NCI-H774 (cell line): ENCODE results near the gene EMC7.
"Not testable (repeated sequence)": the region's sequence is repeated elsewhere in the genome, so short reads cannot be mapped to it uniquely, and the experiment has no call there.

Source experiments
- DNase-seq: peaks from one replicate; lab custom pipeline; 2025; lab: John Stamatoyannopoulos, UW

Gene EMC7

DNA sequence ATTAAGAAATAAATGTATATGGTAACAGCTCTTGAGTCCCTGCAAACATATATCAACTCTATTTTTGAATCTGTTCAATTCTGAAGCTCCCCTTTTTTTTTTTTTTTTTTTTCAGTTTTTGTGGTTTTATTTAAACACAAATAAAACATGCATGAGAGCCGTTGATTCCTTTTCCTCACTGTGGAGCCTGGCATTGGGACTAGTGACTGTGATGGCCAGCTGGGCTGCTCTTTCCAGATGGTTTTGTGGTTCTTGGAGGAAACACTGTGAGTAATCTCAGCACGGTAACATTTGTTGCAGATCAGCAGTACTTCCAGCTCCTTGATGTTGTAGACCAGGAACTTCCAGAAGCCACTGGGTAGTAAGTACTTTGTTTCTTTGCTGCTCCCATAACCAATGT, 15.9 kb downstream of the EMC7 start:
- no peak for DNase-seq

DNA sequence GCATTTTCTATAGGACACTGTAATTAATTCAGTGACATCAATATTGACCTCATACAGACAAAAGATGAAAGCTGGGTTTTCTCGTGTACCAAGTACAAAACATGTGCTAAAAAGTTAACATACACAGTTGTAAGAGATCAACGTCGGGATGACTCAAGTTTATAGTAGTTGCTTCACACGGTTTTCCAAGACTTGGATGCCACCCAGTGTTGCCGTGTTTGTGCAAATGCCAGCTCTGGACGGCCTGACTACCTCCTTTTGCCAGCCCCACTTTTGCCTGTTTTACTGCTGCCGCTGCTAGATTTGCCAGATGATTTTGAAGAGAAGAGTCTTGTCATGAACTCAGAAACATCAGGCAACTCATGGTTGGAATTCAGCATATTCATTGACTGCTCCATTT, 17.6 kb downstream of the EMC7 start:
- DNase-seq = no peak

DNA sequence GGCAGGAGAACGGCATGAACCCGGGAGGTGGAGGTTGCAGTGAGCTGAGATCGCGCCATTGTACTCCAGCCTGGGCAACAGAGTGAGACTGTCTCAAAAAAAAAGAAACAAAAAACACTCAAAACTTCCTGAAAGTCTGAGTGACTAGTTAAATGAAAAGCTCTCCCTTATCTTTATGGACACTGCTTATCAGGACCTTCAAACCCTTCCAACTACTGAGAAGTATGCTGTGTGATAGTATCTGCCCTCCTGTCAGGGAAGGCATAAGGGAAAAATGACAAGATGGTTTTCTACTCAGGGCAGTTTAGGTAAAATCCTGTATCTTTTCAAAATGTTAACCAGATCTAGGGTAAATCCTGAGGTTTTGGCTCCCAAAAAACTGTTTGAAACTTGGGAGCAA, 21.8 kb downstream of the EMC7 start:
- no peak for DNase-seq

DNA sequence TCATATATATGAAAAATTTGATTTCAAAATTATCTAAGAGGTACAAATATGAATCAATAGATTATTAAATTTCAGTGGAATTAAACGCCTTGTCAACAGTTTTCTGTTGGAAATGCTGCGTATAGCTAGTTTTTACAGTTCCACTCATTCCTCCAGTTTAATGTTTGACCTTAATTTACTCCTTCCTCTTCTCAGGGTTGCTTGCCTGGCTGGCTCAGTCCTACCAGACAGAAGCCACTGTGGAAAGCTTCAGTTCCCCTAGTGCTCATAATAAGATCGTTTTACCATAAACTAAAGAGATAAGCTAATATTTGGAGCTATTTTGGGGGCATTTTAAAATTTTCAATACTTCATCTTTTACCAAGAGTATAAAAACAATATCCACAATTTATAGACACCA, 22.8 kb downstream of the EMC7 start:
- no peak for DNase-seq

DNA sequence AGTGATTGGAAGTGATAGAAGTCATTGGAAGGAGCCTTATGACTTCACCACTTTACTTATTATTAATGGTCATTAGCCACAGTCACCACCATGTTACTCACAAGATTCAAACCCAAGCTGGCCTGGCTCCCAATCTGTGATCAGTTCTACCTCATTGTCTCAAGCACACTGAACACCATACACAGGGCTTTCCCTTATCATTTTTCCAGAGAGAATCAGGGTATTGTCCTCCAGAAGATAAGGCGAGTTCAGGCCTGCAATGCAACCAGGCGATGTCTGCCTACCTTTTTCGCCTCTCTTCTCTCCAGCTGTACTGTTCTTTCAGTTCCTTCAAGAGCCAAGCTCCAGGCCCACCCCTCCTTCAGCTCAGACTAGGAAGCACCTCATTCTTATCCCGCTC, 24.9 kb downstream of the EMC7 start:
- no peak for DNase-seq

DNA sequence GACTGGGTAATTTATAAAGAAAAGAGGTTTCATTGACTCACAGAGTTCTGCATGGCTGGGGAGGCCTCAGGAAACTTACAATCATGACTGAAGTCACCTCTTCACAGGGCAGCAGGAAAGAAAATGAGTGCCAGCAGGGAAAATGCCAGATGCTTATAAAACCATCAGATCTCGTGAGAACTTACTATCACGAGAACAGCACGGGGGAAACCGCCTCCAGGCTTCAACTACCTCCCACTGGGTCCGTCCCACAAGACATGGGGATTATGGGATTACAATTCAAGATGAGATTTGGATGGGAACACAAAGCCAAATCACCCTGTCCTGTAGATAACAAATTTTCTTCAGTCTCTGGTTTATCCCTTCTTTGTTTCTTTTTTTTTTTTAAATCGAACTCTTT, 31.7 kb downstream of the EMC7 start:
- DNase-seq = no peak

DNA sequence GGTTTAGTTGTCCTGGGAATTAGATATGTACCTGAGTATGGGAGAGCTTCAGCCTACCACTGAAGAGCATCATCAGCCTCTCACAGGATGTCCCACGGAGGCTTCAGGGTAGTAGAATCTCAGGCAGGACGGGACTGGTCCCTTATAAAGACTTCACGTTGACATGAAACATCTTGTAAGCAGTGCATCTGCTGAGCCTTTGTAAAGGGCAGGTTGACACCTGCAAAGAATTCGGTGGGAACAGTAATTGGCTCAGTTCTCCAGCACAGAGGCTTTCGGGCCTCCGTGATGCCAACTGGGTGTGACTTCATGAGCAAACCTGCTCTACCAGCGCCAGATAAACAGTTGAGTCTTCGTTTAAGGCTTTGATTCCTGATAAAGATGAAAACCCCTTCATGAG, 35.7 kb downstream of the EMC7 start:
- DNase-seq = no peak

DNA sequence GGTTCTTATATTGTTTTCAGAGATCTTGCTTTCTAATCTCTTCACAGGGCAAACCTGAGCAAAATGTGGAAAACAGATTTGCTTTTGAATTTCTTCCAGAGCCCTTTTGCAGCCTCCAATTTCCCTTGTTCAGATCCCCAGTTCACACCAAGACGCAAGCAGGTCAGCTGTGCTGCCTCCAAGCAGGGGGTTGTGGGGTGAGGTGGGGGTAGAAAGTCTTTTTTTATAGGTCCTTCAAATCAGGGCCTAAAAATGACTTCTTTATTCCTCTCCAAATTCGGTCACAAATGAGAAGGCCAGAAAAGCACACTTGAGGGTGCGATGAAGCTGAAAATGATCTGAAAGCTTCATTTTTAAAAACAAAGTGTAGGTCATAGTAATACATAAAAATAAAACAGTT, 36.4 kb downstream of the EMC7 start:
- DNase-seq = no peak

DNA sequence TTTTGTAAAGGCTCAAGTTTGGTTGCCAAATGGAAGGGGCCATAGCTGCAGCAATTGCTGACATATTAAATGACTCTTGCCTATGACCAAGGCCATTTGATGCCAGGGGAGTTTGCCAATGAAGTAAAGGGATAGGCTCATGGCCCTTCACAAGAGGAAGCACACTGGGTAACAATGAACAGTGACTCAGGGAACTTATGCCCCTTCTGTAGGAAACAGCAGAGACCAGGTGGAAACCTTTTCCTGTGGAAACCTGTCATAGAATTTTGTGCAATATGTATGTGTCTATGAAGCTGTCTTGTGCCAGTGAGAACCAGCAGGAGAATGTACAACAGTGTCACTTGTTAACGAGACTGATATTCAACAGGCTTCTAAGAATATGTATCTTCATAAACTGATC, 37.2 kb downstream of the EMC7 start:
- DNase-seq = no peak

DNA sequence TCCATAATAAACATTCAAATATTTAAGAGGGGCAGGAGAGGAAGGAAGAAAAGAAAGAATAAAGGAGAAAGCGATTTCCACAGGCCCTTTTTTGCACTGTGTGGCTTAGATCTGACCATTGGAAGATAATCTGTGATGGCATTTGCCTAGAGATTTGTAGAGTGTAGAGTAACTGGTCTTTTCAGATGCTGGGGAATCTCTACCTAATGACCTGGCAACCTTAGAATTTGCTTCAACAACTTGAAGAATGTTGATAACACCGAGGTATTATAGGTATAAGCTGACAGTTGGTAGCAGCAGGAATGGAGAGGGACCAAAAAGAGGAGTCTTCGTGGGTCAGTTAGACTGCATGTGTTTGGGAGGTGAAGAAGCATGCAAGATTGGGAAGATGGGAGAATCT, 41.7 kb downstream of the EMC7 start:
- no peak for DNase-seq

DNA sequence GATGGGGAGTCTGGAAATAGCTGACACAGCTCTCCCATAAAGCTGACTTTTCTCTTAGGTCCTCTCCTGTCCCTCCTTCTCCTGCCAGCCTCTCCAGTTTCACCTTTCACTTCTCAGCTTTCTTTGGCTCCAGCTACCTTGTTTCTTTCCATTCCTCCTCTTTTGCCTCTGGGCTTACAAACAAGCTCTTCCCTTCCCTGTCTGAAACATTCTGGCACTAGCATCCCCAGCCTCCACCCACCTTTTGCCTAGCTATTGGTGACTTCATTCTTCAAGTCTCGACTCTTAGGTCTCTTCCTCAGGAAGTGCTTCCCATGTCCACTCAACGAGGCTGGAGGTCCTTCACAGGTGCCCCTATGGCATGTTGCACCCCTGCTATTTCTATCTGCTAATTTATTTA, 42.2 kb downstream of the EMC7 start:
- DNase-seq = no peak

DNA sequence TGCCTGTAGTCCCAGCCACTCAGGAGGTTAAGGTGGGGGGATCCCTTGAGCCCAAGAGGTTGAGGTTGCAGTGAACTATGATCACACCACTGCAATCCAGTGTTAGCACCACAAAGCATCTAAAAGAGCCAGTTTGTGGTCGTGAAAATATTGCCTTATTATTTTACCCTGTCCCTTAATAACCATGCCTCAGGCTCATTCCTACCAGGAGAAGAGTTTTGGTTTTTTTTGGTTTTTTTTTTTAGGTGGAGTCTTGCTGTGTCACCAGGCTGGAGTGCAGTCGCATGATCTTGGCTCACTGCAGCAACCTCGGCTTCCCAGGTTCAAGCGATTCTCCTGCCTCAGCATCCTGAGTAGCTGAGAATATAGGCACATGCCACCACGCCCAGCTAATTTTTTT, 44.8 kb downstream of the EMC7 start:
- no peak for DNase-seq

DNA sequence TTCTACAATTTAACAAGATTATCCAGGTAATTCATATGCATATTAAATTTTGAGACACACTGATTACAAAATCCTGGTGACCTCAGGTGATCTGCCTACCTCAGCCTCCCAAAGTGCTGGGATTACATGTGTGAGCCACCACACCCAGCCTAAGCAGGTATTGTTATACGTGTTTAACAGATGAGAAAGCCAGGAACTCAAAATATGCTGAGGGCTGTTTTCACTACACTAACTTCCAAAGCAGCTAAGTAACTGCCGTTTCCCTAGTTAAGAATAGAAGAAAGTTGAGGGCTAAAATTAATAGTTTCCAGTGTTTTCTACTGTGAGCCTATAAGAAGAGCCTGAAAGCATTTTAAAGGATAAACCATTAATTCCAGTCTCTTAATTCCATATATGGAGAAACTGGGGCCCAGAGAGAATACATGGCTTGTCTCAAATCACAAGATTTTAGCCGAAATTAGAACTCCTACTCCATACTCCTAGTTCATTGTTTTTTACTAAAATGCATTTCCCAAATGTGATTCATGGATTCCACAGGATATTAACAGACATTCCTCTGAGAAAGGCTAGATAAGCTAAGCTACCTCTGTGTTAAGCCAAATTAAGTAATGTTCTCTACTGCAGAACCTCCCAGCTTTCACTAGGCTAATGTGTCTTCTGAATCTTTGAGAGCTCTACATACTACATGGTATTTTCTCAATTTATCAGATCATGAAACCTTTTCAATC, 45.6 kb downstream of the EMC7 start:
- DNase-seq = no peak

DNA sequence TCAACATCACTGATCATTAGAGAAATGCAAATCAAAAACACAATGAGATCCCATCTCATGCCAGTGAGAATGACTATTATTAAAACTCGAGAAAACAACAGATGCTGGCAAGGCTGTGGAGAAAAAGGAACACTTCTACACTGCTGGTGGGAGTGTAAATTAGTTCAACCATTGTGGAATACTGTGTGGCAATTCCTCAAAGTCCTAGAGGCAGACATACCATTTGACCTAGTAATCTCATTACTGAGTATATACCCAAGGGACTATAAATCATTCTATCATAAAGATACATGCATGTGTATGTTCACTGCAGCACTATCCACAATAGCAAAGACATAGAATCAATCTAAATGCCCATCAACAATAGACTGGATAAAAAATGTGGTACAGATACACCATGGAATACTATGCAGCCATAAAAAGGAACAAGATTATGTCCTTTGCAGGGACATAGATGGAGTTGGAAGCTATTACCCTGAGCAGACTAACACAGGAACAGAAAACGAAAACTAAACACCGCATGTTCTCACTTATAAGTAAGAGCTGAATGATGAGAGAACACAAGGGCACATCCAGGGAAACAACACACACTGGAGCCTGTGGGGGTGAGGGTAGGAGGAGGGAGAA, 47.5 kb downstream of the EMC7 start:
- DNase-seq = no peak

DNA sequence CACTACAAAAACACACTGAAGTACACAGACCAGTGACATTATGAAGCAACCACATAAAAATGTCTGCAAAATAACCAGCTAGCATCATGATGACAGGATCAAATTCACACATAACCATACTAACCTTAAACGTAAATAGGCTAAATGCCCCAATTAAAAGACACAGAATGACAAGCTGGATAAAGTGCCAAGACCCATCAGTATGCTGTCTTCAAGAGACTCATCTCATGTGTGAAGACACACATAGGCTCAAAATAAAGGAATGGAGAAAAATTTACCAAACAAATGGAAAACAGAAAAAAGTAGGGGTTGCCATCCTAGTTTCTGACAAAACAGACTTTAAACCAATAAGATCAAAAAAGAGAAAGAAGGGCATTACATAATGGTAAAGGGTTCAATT, 51.3 kb downstream of the EMC7 start:
- DNase-seq = not testable (repeated sequence)

DNA sequence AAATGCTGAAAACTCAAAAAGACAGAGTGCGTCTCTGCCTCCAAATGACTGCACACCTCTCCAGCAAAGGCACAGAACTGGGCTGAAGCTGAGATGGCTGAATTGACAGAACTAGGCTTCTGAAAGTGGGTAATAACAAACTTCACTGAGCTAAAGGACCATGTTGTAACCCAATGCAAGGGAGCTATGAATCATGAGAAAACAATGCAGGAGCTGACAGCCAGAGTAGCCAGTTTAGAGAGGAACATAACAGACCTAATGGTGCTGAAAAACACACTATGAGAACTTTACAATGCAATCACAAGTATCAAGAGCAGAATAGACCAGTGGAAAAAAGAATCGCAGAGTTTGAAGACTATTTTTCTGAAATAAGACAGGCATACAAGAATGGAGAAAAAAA, 52.5 kb downstream of the EMC7 start:
- no peak for DNase-seq

DNA sequence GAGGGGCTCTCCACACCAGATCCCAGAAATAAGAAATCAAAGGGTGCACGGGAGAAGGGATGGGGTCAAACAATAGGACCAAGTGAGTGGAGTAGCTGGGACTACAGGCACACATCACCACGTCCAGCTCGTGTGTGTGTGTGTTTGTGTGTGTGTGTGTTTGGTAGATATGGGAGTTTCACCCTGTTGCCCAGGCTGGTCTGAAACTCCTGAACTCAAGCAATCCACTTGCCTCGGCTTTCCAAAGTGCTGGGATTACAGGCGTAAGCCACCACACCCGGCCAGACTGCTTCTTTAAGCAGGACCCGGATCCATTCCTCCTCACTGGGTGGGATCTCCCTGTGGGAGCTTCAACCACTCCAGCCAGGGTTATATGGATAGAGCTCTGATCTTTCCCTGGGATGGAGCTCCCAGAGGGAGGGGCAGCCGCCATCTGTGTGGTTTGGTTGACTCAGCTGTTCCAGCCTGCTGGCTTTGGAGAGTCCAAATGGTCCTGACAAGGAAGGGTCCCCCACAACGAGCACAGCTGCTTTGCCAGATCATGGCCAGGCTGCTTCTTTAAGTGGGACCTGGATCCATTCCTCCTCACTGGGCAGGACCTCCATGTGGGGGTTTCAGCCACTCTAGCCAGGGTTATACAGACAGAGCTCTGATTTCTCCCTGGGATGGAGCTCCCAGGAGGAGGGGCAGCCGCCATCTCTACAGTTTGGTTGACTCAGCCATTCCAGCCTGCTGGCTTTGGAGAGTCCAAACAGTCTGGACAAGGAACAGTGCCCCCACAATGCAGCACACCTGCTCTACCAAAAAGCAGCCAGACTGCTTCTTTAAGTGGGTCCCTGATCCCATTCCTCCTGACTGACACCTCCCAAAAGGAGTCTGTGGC, 53.5 kb downstream of the EMC7 start:
- DNase-seq = no peak

DNA sequence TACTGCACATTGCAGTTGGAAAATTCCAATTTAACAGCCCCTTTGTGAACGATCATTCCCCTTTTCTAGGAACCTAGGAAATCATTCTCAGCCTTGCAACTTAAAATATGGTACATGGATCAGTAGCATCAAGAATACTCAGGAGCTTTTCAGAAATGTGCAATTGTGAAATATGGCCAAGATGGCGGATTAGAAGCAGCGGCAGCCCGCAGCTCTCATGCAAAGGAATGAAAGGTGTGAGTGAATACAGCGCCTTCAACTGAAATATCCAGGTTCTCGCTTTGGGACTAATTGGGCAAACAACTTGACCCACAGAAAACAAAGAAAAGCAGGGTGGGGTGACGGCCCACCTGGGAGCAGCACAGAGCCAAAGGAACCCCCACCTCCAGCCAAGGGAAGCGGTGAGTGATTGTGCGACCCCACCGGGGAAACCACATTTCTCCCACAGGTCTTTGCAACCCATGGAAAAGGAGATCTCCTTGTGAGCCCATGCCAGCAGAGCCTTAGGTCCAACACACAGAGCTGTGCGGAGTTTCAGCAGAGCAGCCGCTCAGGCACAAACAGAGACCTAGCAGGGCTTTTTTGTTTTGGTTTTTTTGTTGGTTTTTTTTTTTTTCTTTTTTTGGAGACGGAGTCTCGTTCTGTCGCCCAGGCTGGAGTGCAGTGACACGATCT, 55.1 kb downstream of the EMC7 start:
- DNase-seq = no peak

DNA sequence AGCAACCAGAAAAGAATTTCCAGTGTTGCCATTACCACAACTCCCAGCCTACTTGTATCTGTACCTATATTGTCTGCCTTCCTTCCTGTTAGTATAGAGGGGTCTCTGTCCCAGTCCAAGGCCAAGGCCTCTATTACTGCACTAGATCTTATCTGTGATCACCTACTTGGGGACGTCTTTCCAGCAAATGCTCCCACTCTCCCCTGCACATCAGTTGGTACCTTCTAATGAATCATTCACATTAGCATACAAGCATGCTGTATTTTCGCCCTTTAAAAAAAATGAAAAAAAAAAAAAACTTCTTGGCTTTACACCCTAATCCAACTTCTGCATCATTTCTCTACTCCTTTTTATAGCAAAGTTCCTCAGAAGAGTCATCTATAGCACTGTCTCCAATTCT, 57.8 kb downstream of the EMC7 start:
- DNase-seq = no peak

DNA sequence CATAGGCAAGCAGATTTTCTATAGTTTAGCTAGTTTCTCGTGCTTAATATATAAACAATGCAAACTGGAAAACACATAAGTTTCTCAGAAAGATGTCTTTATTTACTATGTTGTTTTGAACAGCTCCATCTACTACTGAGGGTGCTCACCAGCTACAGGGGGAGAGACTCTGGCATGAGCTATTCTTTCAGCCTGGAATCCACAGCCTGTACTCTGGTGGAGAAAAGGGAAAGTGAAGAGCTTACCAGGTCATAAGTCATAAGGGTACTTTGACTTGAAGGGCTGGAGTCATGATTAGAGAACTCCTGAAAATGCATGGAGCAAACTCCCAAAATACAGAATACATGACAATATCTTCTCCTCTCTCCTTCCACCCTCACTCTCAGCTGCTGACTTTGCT, 58.3 kb downstream of the EMC7 start:
- DNase-seq = no peak

DNA sequence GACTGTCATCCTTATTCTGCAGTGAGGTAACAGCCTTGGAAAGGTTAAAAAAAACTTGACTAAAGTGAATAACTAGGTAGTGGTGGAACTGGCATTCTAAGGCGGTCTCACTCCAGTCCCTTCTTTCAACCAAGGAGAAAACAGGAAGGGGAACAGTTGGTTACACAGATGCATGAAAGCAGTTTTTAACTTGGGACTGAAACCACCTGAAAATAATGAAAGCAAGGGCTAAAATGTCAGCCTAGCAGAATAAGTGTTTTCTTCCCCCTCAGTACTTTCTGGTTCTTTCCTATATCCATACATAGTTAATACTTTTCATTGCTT, 61.9 kb downstream of the EMC7 start:
- no peak for DNase-seq

DNA sequence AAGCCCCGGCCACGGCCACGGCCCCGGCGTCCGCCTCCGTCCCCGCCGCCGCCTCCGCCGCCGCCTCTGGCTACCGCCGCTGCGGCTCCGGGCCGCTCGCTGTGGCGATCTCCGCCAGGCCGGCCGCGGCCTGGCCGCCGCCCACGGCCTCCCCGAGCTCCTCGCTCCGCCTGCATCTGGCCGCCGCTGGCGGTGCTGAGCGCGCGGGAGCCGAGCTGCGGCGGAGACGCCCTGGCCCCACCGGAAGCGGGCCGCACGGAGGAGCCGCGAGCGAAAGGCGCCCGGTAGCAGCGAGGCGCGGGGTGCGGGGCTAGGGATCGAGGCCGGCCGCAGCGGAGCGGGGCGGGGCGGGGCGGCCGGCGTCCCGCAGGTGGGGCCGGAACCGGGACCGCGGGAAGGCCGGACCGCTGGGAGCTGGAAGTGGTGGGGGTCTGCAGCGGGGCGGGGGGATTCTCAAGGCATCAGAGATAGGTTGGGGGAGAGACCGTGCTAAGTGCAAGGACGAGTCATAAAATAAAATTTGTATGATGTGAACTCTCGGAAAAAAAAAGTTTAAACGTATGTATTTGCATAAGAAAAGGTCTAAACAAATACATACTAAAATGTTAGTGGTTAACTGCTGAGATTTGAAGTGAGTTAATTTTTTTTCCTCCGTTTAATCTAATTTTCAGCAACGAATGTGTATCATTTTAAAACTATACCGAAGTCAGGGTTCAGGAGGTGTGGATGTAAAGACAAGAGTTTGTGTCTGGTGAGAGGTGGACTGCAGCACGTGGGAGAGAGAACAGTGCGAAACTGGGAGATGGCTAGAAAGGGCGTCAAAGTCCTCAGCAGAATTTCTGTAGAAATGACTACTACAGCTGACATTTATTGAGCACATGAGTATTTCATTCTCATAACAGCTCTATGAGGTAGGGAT, 62.5 kb downstream of the EMC7 start, which contains the start of gene AVEN:
Gene AVEN, minus strand, starts transcription at position 334 of the 919 bp plus-strand sequence. Its CDS starts 158 bp downstream, at position 176.
- peak; percentile 46 for DNase-seq
